Large intestine (tissue), 3 donors: ENCODE data around the gene PLA2G10. TPM values are rescaled to one million over a fixed set of nuclear protein-coding genes. Genes with fewer than 3 reads are reported as not detected.
"Not testable (repeated sequence)": the region's sequence is repeated elsewhere in the genome, so short reads cannot be mapped to it uniquely, and the experiment has no call there.

Experiments used
- DNase-seq, 2 donors: peaks; one replicate each; pipeline versions ENCODE4 v3.0.0 to v3.0.0-alpha.2; 2013
- H3K27ac ChIP-seq: one replicate; pipeline ENCODE4 v1.5.1; 2013; ENCODE audit warnings: low read length
- H3K27me3 ChIP-seq: 2 replicates; pipeline ENCODE4 v1.6.1; 2013; ENCODE audit warnings: low read length; ENCODE audit not compliant: control insufficient read depth, insufficient read depth
- H3K36me3 ChIP-seq: 2 replicates; pipeline ENCODE4 v1.6.1; 2013; ENCODE audit warnings: low read length; ENCODE audit not compliant: control insufficient read depth, insufficient read depth
- H3K4me1 ChIP-seq: one replicate; pipeline ENCODE4 v1.6.1; 2013; ENCODE audit warnings: low read length; ENCODE audit not compliant: control insufficient read depth, insufficient read depth
- H3K4me3 ChIP-seq: one replicate; pipeline ENCODE4 v1.5.1; 2013; ENCODE audit warnings: low read length
- H3K9me3 ChIP-seq: one replicate; pipeline ENCODE4 v1.6.1; 2013; ENCODE audit warnings: mild to moderate bottlenecking, low read depth, low read length, moderate library complexity; ENCODE audit not compliant: control insufficient read depth
- WGBS: methylation state at CpG from one replicate; pipeline ENCODE4 v1.1.5; 2013; ENCODE audit warnings: low lambda C conversion rate; ENCODE audit not compliant: insufficient coverage; 5-methylcytosine and 5-hydroxymethylcytosine counted together
- polyA plus RNA-seq: library from polyadenylated mRNA; unstranded; fragments of 120-200 nt; gene quantifications from one replicate; pipeline ENCODE4 v1.2.1, GENCODE V29; 2013

The PLA2G10 gene
- polyA plus RNA-seq, 1 donor = 1.2 TPM

GRCh38 chr16:14658063-14658462 lies 36.0 kb downstream of the PLA2G10 start:
- H3K27me3 ChIP-seq = no peaks in the 10 kb centered on the region
- DNase-seq = peak in 1 of 2 donors; percentile 21
- no peaks in the 10 kb centered on the region for H3K9me3 ChIP-seq
- peaks cover 47% of the 10 kb centered on the region for H3K36me3 ChIP-seq
- no peak overlapping the region for H3K4me3 ChIP-seq
- no CpG with 5 or more reads among the region's 2 CpGs for WGBS
- H3K27ac ChIP-seq = no peak overlapping the region
- peaks cover 12% of the 10 kb centered on the region for H3K4me1 ChIP-seq

GRCh38 chr16:14652726-14653125 lies 41.4 kb downstream of the PLA2G10 start:
- Histone ChIP-seq H3K9me3 (no peaks in the 10 kb centered on the region), H3K27ac (no peak overlapping the region), H3K36me3 (peaks cover 56% of the 10 kb centered on the region), H3K27me3 (no peaks in the 10 kb centered on the region), H3K4me1 (peaks cover 12% of the 10 kb centered on the region), H3K4me3 (no peak overlapping the region)
- 100% methylated on average over 1 of the region's 2 CpGs for WGBS
- DNase-seq = no peak

- no peaks in the 10 kb centered on the region for H3K9me3 ChIP-seq
- no peak overlapping the region for H3K4me3 ChIP-seq
- H3K4me1 ChIP-seq = no peaks in the 10 kb centered on the region
- peaks cover 58% of the 10 kb centered on the region for H3K36me3 ChIP-seq
- no peak for DNase-seq
- 87% methylated on average over 4 of the region's 6 CpGs for WGBS
- H3K27me3 ChIP-seq = no peaks in the 10 kb centered on the region
- no peak overlapping the region for H3K27ac ChIP-seq
Measured at GRCh38 chr16:14650629-14651028, 43.5 kb downstream of the PLA2G10 start.

GRCh38 chr16:14649816-14650215 lies 44.3 kb downstream of the PLA2G10 start:
- Histone ChIP-seq H3K4me1 (no peaks in the 10 kb centered on the region), H3K27ac (no peak overlapping the region), H3K9me3 (no peaks in the 10 kb centered on the region), H3K27me3 (no peaks in the 10 kb centered on the region), H3K36me3 (peaks cover 60% of the 10 kb centered on the region), H3K4me3 (no peak overlapping the region)
- no peak for DNase-seq
- WGBS = 100% methylated on average over 1 of the region's 10 CpGs

GRCh38 chr16:14641926-14642325 lies 52.2 kb downstream of the PLA2G10 start:
- Histone ChIP-seq H3K4me1 (peaks cover 3% of the 10 kb centered on the region), H3K27ac (no peak overlapping the region), H3K9me3 (no peaks in the 10 kb centered on the region), H3K4me3 (no peak overlapping the region), H3K27me3 (no peaks in the 10 kb centered on the region), H3K36me3 (peaks cover 46% of the 10 kb centered on the region)
- 90% methylated on average over 2 of the region's 7 CpGs for WGBS
- DNase-seq = no peak

GRCh38 chr16:14641206-14641605 lies 52.9 kb downstream of the PLA2G10 start:
- H3K27ac ChIP-seq = no peak overlapping the region
- no peak overlapping the region for H3K4me3 ChIP-seq
- H3K27me3 ChIP-seq = no peaks in the 10 kb centered on the region
- DNase-seq = no peak
- peaks cover 4% of the 10 kb centered on the region for H3K4me1 ChIP-seq
- H3K36me3 ChIP-seq = peaks cover 42% of the 10 kb centered on the region
- H3K9me3 ChIP-seq = no peaks in the 10 kb centered on the region
- no CpG with 5 or more reads among the region's 8 CpGs for WGBS

GRCh38 chr16:14640538-14640937 lies 53.6 kb downstream of the PLA2G10 start:
- WGBS = no CpG with 5 or more reads among the region's 10 CpGs
- DNase-seq = peak in 1 of 2 donors; percentile 39
- peaks cover 36% of the 10 kb centered on the region for H3K36me3 ChIP-seq

GRCh38 chr16:14636951-14637240 lies 57.2 kb downstream of the PLA2G10 start:
- peak overlapping the region; percentile 13 for H3K27ac ChIP-seq
- WGBS = no CpG with 5 or more reads among the region's 1 CpG
- peaks cover 19% of the 10 kb centered on the region for H3K36me3 ChIP-seq
- not testable (repeated sequence) for DNase-seq, H3K9me3 ChIP-seq, H3K27me3 ChIP-seq, H3K4me3 ChIP-seq
- peaks cover 26% of the 10 kb centered on the region for H3K4me1 ChIP-seq

More at GRCh38 chr16:14640538-14640937, 53.6 kb downstream of the PLA2G10 start:
- Histone ChIP-seq H3K4me1 (peaks cover 10% of the 10 kb centered on the region), H3K27ac (no peak overlapping the region), H3K27me3 (no peaks in the 10 kb centered on the region), H3K4me3 (no peak overlapping the region), H3K9me3 (no peaks in the 10 kb centered on the region)

- not testable (repeated sequence) for H3K4me3 ChIP-seq, H3K27me3 ChIP-seq, H3K9me3 ChIP-seq
- DNase-seq = peak in 1 of 2 donors; percentile 50
- Histone ChIP-seq H3K36me3 (peaks cover 16% of the 10 kb centered on the region), H3K27ac (peak overlapping the region; percentile 38), H3K4me1 (peaks cover 27% of the 10 kb centered on the region)
- 20% methylated on average over 1 of the region's 17 CpGs for WGBS
Measured at GRCh38 chr16:14636179-14636950, 57.7 kb downstream of the PLA2G10 start.

- peak; percentile 51 to 69 for DNase-seq
- Histone ChIP-seq H3K27me3 (no peaks in the 10 kb centered on the region), H3K36me3 (peaks cover 8% of the 10 kb centered on the region), H3K4me1 (peaks cover 27% of the 10 kb centered on the region), H3K27ac (peak overlapping the region; percentile 54), H3K9me3 (no peaks in the 10 kb centered on the region), H3K4me3 (no peak overlapping the region)
- 18% methylated on average over 2 of the region's 12 CpGs for WGBS
Measured at GRCh38 chr16:14635395-14636165, 58.5 kb downstream of the PLA2G10 start.
